OCI-LY7 (cell line): ENCODE data around the gene VPS26C.

Experiments
- EZH2phosphoT487 ChIP-seq: fragments of 200-600 bp; sonication (generic); IDR thresholded peaks from 2 replicates; pipeline ENCODE4 v1.6.1; 2018; ENCODE audit warnings: low read depth, borderline replicate concordance, mild to moderate bottlenecking, mixed run types, antibody characterized with exemption, low read length, moderate library complexity, mixed read lengths
- TF ChIP-seq, protein P1 (sequence below): fragments of 200-600 bp; sonication (generic); conservative IDR thresholded peaks from 2 replicates; pipeline ENCODE4 v1.5.1; 2014; ENCODE audit warnings: mild to moderate bottlenecking, antibody characterized with exemption, low read length, moderate library complexity, mixed read lengths

DNA sequence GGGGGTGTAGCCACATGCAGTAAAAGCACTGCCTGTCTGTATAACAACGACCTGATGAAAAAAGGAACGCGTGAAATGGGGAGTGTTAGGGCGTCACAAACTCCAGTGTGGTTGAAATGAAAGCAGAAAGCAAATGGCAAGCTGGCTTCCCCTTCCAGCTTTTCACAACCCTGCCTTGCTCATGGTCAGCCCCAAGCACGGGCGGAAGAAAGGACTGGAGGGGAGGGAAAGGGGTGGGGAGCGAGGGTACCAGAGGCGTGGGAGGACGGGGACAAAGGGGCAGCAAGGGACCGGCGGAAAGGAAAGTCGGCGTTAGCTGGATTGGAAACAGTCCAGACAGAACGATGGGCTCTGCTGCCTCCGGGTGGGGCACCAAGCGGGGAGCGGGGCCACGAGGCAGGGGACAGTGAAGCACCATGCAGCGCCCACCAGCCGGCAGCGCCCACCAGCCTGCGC is 9.6 kb downstream of the VPS26C start:
- TF ChIP-seq, protein P1, sequence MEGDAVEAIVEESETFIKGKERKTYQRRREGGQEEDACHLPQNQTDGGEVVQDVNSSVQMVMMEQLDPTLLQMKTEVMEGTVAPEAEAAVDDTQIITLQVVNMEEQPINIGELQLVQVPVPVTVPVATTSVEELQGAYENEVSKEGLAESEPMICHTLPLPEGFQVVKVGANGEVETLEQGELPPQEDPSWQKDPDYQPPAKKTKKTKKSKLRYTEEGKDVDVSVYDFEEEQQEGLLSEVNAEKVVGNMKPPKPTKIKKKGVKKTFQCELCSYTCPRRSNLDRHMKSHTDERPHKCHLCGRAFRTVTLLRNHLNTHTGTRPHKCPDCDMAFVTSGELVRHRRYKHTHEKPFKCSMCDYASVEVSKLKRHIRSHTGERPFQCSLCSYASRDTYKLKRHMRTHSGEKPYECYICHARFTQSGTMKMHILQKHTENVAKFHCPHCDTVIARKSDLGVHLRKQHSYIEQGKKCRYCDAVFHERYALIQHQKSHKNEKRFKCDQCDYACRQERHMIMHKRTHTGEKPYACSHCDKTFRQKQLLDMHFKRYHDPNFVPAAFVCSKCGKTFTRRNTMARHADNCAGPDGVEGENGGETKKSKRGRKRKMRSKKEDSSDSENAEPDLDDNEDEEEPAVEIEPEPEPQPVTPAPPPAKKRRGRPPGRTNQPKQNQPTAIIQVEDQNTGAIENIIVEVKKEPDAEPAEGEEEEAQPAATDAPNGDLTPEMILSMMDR, result no peak
- TF ChIP-seq EZH2phosphoT487, result no peak
